ENCODE data around the gene BMI1. TPM values are rescaled to one million over a fixed set of nuclear protein-coding genes. Genes with fewer than 3 reads are reported as not detected.

BMI1 gene
- total and polyA plus RNA-seq, 2 donors from 2014 or later = 18.7 to 49.0 TPM

- Histone ChIP-seq H3K9me3 (ENCODE audit: control insufficient read depth in 2 of 3, insufficient read depth in 1 of 3, low read length in 3 of 3) (no peaks in the 10 kb centered on the region), H3K27ac (ENCODE audit: low read depth in 2 of 2, low read length in 2 of 2) (no peak overlapping the region), H3K4me3 (ENCODE audit: low read length in 3 of 3) (peak overlapping the region; percentile 74 to 81 (median 79)), H3K27me3 (ENCODE audit: control insufficient read depth, insufficient read depth, low read length) (peaks cover 7% of the 10 kb centered on the region), H3K9ac (ENCODE audit: low read length in 3 of 3) (peak overlapping the region; percentile 51 to 68 (median 61)), H3K4me1 (ENCODE audit: control insufficient read depth in 2 of 3, insufficient read depth in 2 of 3, low read depth in 1 of 3, low read length in 3 of 3) (peaks cover 2 to 12% (median 9%) of the 10 kb centered on the region in 3 donors), H3K36me3 (ENCODE audit: control insufficient read depth in 2 of 3, insufficient read depth in 3 of 3, low read length in 3 of 3) (no peaks in the 10 kb centered on the region)
- DNase-seq (peak; percentile 48 to 83 (median 61)), FAIRE-seq (no peak)
- TF ChIP-seq CTCF (IDR thresholded peaks at IDR 0.05; ENCODE audit: borderline replicate concordance, extremely low read depth, insufficient read depth) = no peak
- intact Hi-C loops (cut with DNase I) = no loop called here
These were observed 1.2 kb downstream of the BMI1 start for GRCh38 chr10:22321924-22322640.

GRCh38 chr10:22322641-22323160, 1.8 kb downstream of the BMI1 start:
- Histone ChIP-seq H3K9me3 (ENCODE audit: control insufficient read depth in 2 of 3, insufficient read depth in 1 of 3, low read length in 3 of 3) (no peaks in the 10 kb centered on the region), H3K4me1 (ENCODE audit: control insufficient read depth in 2 of 3, insufficient read depth in 2 of 3, low read depth in 1 of 3, low read length in 3 of 3) (peaks cover 2 to 12% (median 5%) of the 10 kb centered on the region in 3 donors)
- no peak for TF ChIP-seq CTCF (IDR thresholded peaks at IDR 0.05; ENCODE audit: borderline replicate concordance, extremely low read depth, insufficient read depth)

GRCh38 chr10:22323538-22324305, 2.8 kb downstream of the BMI1 start:
- DNase-seq = peak in 1 of 5 donors; percentile 8
- no peak overlapping the region for H3K9ac ChIP-seq (ENCODE audit: low read length in 3 of 3)

More at GRCh38 chr10:22322641-22323160, 1.8 kb downstream of the BMI1 start:
- peak overlapping the region; percentile 74 to 81 (median 79) for H3K4me3 ChIP-seq (ENCODE audit: low read length in 3 of 3)
- DNase-seq (peak in 1 of 5 donors; percentile 14), FAIRE-seq (no peak)
- H3K9ac ChIP-seq (ENCODE audit: low read length in 3 of 3) = peak overlapping the region; percentile 51 to 68 (median 61)
- H3K27me3 ChIP-seq (ENCODE audit: control insufficient read depth, insufficient read depth, low read length) = peaks cover 7% of the 10 kb centered on the region
- no peak overlapping the region for H3K27ac ChIP-seq (ENCODE audit: low read depth in 2 of 2, low read length in 2 of 2)
- intact Hi-C loops (cut with DNase I) = no loop called here
- no peaks in the 10 kb centered on the region for H3K36me3 ChIP-seq (ENCODE audit: control insufficient read depth in 2 of 3, insufficient read depth in 3 of 3, low read length in 3 of 3)

More at GRCh38 chr10:22323538-22324305, 2.8 kb downstream of the BMI1 start:
- Histone ChIP-seq H3K9me3 (ENCODE audit: control insufficient read depth in 2 of 3, insufficient read depth in 1 of 3, low read length in 3 of 3) (no peaks in the 10 kb centered on the region), H3K4me1 (ENCODE audit: control insufficient read depth in 2 of 3, insufficient read depth in 2 of 3, low read depth in 1 of 3, low read length in 3 of 3) (peaks cover 2 to 12% (median 5%) of the 10 kb centered on the region in 3 donors), H3K27me3 (ENCODE audit: control insufficient read depth, insufficient read depth, low read length) (peaks cover 7% of the 10 kb centered on the region), H3K36me3 (ENCODE audit: control insufficient read depth in 2 of 3, insufficient read depth in 3 of 3, low read length in 3 of 3) (no peaks in the 10 kb centered on the region), H3K27ac (ENCODE audit: low read depth in 2 of 2, low read length in 2 of 2) (no peak overlapping the region), H3K4me3 (ENCODE audit: low read length in 3 of 3) (peak overlapping the region in 1 of 3 donors; percentile 14)
- no peak for TF ChIP-seq CTCF (IDR thresholded peaks at IDR 0.05; ENCODE audit: borderline replicate concordance, extremely low read depth, insufficient read depth)
- intact Hi-C loops (cut with DNase I) = no loop called here
- no peak for FAIRE-seq
